HG03196 (cell line): ENCODE data around the gene C1orf35.

ENCODE experiments used
- ATAC-seq: cut with Tn5 transposase; IDR thresholded peaks from one replicate; pipeline ENCODE4 v1.9.1; 2021; ENCODE audit not compliant: unreplicated experiment

The C1orf35 gene

DNA sequence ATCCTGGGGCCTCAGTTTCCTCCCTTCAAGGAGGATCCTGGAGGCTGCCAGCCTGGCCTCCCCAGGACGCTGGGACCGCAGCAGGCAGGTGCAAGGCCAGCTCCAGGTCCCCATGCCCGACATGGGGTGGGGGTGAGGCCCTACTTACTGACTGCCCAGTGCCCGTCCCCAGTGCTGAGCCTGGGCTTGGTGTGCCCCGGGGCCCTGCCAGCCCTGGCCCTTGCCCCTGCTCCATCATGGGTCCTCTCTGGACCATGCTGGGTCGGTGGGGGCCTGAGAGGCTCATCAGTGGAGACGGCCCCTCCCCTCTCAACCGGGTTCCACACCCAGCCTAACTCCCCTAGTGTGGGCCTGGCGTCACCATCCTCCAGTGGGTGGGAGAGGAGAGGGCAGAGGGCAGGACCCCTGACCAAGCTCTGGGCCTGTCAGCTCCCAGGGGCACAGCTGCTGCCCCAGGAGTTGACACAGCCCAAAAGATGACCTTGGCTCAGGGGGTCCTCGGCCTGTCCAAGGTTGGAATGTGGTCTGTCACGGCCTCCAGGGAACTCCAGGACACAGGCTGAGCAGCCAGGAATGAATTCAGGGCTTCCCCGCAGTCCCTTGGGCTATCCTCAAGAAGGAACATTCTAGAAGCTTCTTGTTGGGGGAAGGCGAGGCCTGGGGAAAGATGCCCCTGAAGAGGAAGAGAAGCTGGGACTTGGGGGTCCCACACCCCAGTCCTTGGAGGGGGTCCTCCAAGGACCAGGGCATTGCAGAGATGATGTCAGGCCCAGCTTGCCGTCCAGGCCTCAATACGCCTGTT lies 38.2 kb downstream of the C1orf35 start:
- no peak for ATAC-seq

DNA sequence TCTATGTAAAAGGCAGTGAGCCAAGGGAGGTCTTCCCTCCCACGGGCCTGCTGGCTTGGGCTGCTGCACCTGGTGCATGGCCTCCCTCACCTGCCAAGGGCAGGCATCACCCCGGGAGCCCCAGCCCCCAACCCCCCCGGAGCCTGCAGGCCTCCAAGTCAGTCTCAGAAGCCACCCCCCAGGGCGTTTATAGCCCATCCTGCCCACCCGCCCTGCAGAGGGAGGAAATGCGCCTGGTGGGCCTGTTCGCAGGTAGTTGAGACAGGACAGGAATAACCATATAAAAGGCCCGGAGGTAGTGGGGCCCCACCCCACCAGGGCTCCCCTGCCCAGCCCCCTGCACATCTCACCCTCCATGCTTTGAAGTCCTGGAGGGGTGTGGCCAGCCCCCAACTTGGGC lies 38.8 kb downstream of the C1orf35 start:
- no peak for ATAC-seq

- no peak for ATAC-seq
These were observed 39.6 kb downstream of the C1orf35 start for GRCh38 chr1:228063251-228064191.

DNA sequence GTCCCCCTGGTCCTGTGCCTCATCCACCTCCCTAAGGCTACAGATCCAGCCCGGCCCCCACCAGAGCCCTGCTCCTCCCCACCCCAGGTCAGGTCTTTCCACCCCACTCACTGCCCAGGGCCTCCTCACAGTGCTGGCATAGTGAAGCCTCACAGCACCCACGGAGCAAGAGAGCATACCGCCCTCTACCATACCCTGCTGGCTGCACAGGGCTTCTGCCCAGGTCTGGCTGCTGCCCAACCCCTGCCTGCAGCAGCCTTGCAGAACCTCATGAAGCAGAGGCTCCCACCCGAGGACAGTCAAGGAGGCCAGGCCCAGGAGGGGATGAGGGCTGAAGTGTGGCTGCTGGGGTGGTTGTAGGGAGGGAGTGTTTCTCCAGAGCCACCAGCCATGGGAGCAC lies 40.3 kb downstream of the C1orf35 start:
- ATAC-seq: no peak

GRCh38 chr1:228062085-228062791 lies 40.9 kb downstream of the C1orf35 start:
- no peak for ATAC-seq

DNA sequence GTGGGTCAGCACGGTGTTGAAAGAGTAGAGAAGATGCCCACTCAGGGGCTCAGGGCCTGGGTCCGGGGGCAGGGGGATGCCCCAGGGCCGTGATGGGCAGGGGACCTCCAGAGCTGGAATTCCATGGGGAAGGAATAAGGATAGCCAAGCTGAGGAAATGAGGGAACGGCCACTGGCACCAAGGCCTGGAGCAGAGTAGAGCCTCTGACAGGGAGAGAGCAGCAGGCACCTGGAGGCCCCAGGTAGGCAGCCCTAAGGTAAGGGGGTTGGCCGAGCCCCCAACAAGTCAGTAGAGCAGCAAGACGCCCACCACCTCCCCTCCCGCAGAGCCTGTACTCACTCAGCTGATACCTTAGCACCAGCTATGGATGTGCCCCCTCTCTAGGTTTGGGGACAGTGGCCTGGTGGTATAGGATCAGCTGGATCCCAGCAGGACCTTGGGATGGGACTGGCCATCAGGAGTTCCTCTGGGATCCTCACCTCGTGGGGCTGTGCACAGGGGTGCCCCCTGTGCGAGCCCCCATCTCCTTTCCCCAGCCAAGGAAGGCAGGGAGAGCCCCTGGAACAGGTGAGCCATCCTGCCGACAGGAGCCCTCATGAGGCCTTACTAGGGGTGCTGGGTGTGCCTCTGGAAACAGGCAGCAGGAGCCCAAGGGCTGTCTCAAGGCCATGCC lies 41.6 kb downstream of the C1orf35 start:
- no peak for ATAC-seq

DNA sequence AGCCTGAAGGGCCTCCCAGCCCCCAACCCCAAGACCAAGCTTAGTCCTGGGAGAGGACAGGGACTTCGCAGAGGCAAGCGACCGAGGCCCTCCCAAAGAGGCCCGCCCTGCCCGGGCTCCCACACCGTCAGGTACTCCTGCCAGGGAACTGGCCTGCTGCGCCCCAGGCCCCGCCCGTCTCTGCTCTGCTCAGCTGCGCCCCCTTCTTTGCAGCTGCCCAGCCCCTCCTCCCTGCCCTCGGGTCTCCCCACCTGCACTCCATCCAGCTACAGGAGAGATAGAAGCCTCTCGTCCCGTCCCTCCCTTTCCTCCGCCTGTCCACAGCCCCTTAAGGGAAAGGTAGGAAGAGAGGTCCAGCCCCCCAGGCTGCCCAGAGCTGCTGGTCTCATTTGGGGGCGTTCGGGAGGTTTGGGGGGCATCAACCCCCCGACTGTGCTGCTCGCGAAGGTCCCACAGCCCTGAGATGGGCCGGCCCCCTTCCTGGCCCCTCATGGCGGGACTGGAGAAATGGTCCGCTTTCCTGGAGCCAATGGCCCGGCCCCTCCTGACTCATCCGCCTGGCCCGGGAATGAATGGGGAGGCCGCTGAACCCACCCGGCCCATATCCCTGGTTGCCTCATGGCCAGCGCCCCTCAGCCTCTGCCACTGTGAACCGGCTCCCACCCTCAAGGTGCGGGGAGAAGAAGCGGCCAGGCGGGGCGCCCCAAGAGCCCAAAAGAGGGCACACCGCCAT lies 42.5 kb downstream of the C1orf35 start:
- ATAC-seq: no peak

- no peak for ATAC-seq
These were observed 43.3 kb downstream of the C1orf35 start for GRCh38 chr1:228059634-228060457.

DNA sequence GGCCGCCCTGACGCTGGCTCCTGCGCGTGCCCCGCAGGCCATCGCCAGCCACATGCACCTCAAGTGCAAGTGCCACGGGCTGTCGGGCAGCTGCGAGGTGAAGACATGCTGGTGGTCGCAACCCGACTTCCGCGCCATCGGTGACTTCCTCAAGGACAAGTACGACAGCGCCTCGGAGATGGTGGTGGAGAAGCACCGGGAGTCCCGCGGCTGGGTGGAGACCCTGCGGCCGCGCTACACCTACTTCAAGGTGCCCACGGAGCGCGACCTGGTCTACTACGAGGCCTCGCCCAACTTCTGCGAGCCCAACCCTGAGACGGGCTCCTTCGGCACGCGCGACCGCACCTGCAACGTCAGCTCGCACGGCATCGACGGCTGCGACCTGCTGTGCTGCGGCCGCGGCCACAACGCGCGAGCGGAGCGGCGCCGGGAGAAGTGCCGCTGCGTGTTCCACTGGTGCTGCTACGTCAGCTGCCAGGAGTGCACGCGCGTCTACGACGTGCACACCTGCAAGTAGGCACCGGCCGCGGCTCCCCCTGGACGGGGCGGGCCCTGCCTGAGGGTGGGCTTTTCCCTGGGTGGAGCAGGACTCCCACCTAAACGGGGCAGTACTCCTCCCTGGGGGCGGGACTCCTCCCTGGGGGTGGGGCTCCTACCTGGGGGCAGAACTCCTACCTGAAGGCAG lies 44.0 kb downstream of the C1orf35 start:
- ATAC-seq: no peak

- no peak for ATAC-seq
These were observed 44.8 kb downstream of the C1orf35 start for GRCh38 chr1:228058172-228058948.
